GM04503 (cell line): ENCODE measurements around the gene SCFD2.
A peak's percentile ranks its signal among the peaks of the same experiment; 100 is the strongest.

Experiments
- DNase-seq: peaks from one replicate; pipeline ENCODE4 v3.0.0-alpha.2; 2012; ENCODE audit warnings: low read depth

Gene SCFD2

DNA sequence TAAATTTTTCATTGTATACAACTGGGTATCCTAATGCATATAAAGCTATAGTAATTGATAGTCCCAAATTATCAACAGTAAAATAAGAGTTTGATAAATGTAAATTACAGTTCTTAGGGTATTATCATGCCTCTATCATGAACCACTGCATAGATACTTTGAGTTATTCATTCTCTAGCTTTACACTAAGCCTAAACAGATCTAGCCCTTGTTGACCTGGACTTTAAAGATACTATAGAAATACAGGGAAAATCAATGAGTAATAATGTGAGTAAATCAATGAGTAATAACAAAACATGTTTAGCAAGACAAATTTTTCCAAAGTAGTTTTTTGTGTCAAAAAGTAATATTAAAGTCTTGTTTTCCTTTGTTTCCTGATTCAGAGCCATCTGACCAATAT is 228.4 kb downstream of the SCFD2 start:
- DNase-seq, result no peak

DNA sequence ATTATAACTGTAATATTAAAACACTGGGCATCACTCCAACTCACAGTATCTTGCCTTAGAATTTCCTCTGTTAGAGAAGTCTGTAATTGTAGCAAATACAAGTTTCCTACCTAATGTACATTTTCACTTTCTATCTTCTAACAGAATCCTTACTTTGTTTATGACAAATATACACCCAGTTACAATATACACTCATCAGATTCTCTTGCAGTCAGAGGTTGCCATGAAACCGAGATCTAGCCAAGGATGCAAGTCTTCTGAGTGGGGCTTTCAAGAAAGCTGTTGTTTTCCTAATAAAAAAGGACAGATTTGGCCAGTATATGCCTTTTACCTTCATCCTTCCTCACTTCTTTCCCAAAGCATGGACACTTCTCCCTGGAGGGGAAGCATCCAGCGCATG is 228.9 kb downstream of the SCFD2 start:
- DNase-seq, result no peak

DNA sequence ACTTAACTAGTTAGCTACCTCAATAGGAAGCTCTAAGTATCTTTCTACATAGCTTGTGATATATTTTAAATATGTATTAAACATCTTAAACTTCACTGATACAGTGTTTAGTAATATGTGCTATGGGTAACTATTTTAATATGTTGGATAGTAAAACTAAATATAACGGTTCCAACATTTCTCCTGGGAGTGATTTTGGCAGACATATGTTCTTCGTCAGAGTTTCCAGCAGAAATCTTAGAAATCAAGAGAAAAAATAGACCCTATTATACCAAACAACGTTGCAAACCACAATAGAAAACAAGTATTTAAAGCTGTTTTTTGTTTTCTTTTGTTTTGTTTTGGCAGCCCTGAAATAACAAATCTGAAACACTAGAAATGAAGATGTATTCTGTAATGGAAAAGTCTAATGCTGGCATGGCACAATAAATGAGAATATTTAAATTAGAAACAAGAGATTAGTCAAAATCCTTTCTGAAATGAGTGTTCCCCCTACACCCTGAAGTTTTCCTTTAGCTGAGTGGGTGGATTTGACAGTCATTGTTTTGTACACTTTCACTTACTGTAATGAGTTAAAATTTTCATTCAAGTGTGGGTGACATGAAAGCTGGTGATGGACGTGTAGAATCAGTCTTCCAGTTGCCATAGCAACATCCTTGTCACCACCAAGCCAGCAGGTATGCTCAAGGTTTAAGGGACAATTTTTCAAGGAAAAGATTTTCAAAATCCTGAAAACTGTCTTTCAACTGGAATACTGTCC is 233.5 kb downstream of the SCFD2 start:
- no peak for DNase-seq

DNA sequence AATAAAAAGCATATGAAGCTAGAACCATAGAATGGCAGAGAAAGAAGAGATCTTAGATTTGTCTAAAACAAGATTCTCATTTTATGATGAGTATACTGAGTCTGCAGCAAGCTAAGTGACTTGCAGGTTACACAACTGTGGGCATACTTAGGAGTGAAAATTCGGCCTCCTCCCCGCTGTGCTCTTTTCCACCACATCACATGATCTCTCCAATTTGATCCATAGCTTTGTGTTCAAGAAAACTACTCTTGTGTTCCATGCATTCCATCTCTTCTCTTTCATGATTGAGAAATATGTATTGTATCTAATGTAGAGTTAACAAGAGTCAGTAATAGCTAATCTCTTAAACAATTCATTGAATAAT is 234.3 kb downstream of the SCFD2 start:
- no peak for DNase-seq

DNA sequence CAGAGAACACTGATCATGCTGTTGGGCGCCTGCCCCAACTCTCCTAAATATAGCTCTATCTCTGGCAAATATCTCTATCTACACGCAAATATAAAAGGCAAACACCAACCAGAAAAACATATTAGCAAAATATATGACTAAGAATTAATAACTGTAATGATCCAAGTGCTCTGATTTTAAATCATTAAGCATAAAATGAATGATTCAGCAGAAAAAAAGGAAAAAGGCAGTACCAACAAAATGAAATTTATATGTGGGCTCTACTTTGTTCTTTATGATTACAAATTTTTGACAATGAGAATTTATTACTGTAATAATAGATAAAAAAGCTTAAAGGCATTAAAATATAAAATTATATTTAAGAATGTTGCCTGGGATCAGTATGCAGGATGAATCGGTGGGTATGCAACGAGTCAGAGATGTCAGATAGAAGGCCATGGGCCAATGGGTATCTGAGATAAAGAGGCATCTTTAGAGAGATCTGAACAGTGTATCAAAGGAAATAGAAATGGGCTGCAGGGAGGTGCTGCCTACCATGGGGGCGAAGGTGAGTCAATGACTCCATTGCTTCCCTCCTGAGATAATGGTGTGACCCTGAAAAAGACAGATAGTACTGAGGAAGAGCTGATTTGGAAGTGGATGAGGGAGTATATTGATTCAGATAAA is 234.8 kb downstream of the SCFD2 start:
- DNase-seq, result no peak

DNA sequence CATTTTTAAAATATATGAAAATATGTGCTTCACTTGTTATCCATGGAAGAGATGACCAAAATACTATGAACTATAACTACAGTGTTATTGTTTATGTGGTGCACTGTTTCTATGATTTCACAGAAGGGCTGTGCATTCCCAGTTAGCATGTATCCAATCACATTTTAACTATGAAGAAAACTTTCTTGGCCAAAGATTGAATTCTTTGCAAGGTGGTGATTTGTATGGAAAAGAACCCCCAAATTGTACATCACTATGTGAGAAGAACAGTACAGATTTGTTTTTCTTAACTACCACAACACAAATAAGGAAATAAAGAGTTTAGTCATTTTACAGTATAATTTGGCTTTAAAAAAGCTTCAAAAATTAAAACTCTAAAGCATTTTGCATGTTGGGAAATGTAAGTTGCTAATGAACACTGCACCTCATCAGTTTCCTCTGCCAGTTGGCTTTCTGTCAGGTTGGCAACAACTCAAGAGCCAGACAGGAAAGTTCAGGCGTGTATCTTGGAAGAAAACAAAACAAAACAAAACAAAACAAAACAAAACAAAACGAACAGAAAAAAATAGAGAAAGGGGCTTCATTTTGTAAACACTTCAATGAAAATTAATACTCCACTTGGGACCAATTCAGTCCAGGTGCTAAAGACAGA is 237.0 kb downstream of the SCFD2 start:
- no peak for DNase-seq

DNA sequence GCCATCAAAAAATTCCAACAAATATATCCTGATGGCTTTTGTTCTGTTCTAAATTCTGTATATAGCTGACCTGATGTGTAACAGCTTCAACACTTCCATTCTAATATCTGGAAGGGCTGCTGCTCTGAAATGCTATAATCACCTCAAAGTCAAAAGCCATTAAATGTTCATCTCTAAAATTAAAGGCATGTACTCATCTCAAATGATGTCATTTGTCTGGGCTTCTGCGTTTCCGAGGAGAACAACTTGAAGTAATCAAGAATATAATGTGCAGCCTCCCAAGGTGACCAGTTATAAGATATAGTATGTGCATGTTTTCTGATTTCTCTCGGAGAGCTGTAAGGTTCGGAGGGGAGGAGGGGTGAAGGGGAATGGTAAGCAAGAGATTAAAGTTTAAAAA is 237.6 kb downstream of the SCFD2 start:
- DNase-seq, result no peak

DNA sequence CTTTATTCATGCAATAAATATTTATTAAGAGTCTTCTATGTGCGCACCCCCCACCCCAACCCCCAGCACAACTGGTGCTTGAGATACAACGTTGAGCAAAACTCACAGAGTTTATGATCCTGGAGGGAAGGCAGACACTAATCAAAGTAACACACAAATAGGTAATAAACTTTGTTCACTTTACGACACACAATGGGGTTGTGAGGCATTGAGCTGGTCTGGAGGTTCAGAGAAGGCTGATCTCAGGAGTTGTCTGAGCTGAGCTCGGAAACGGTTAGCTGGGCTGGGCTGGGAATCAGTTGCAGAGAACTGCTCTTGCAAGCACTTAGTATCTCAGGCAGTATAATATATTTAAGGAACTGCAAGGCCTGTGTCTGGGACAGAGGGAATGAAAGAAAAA is 238.5 kb downstream of the SCFD2 start:
- no peak for DNase-seq

DNA sequence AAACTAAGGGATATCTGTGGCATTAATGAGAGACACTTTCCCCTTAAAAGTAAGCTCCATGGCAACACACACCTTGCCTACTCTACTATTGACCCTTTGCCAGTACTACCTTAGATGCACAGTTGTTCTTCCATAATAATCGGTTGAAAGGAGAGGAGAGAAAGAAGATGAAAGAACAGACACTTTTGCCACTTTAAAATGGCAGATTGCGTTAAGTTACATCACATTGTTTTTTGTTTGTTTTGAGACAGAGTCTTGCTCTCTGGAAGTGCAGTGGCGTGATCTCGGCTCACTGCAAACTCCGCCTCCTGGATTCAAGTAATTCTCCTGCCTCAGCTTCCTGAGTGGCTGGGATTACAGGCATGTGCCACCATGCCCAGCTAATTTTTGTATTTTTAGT is 239.8 kb downstream of the SCFD2 start:
- no peak for DNase-seq

DNA sequence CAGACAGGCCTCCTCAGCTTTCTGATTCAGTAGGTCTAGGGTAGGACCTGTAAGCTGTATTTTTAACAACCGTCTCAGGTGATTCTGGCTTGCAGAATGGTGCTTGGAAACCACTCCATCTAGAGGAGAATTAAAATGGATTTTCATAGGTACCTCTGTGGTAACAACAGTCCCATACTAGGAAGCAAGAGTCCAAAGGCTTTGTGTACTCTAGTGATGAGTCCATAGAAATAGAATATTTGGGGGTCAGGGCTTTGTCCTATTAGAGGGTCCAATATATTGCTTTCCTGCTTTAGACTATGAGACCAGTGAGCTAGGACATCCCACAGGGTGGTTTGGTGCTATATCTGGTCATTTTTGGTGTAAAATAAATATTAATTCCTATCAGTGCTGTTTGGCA is 242.0 kb downstream of the SCFD2 start:
- no peak for DNase-seq

DNA sequence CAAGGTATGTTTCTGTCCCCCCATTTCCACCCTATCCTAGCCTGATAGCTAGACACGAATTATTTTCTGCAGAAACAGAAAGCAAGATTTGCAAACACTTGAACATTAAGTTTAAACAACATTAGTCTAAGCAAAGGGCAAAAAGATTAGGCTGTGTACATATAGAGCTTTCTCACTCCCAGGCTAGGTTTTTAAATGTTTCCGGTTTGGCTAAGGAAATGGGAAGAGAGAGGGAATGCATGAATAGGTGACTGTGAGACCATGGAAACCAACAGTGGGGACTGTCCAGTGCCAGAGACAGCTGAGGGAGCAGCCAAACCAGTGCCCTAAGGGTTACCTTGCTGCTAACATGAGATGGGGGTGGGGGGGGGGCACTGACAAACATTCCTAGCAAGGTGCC is 242.7 kb downstream of the SCFD2 start:
- DNase-seq, result no peak

DNA sequence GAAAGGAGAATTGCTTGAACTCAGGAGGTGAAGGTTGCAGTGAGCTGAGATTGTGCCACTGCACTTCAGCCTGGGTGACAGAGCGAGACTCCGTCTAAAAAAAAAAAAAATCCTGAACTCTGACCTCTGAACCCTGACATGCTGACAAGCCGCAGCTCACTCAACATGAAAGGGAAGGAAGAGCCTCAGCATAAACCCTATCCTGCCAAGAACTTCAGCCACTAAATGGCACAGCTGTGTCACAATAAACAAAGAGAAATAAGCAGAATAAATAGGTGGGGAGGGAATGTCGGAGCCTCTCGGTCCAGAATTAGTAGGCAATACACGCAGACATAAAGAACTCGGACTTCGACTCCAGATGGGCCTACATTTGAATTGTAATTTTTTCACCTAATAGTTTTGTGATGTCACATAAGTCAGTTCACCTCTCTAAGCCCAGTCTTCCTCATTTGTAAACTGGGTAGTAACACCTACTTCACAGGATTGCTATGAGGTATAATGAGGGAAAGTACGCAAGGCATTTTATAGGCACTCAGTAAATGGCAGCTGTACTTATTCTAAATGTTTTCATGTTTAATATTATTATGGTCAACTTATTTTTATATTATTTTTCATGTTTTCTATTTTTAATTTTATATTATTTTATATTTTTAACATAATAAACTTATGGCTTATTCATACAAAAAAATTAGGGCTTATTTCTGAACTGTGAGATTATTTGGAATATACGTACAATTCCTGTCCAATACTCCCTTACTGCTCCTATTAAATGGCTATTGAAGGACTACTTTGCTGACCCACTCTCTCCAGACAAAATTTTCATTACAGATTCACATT is 243.4 kb downstream of the SCFD2 start:
- no peak for DNase-seq

DNA sequence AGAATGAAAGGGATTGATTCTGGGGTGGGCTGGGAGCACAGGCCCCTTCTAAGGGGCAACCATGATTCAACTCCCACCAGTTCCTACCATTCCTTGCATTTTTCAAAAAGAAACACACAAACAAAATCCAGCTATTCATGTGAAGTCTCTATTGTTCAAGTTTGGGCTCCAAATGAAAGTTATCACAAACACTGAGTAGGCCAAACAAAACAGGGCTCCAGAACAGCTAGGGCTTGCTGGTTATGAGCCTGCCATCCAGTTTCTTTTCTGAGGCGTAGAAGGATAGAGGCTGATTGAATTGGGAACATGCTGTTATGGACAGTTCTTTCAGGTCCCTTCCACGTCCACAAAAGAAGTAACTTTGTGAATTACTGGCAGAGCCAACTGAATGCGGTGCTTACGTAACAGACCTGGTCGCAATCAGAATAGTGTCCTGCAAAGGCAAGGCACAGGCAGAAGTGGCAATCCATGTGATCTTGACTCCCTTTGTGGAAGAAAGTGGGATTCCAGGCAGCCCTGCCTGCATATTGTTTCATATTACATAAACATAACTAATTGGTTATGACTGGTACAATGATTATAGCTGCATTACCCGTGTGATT is 244.5 kb downstream of the SCFD2 start:
- DNase-seq, result no peak

DNA sequence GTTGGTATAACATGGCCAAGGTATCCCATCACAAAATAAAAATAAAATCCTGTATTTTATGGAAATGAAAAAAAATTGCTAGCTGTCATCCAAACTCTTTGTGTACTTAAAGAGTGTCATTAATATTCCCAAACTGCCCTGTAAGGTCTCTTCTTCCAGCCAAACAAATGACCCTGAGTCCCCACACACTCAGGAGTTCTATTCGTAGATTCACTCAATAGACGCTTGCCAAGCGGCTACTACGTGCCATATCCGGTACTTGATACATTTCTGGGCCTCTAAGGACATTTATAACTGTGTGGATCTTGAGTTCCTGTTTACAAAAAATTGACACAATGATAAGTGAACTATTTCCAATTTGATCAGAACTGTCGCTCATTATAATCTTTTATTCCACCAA is 245.1 kb downstream of the SCFD2 start:
- no peak for DNase-seq

DNA sequence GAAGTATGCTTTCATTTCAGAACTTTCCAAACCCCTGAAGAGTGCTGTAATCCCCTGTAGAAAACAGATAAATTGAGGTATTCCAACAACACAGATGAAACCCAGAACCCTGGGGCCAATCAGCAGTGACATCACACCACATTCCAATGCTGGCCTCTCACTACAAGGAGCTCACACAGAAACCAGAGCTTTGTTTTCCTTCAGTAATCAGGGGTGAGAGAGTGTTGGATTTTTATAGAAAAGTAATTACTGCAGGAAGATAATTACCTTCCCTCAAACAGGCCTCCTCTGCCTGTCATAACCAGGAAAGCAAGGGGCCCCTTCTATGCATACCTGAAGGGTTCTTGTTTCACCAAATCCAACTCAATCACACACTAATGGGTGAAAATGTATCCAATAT is 246.2 kb downstream of the SCFD2 start:
- peak; percentile 58 for DNase-seq

DNA sequence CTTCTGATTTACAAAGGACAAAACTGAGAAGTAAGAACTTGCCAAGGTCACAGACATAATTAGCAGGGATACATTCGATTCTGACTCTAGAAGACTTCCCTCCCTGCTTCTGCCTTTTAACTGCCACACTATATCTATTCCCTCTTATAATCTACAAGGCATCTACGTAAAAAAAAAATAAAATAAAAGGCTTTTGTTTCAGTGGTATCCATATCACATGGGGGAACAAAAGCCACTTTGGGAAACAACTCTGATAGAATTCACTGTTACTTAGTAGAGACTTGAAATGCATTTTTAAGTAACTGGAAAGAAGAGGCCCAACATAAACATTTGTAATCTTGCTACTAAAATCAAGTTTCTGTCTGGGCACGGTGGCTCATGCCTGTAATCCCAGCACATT is 247.2 kb downstream of the SCFD2 start:
- DNase-seq, result no peak

DNA sequence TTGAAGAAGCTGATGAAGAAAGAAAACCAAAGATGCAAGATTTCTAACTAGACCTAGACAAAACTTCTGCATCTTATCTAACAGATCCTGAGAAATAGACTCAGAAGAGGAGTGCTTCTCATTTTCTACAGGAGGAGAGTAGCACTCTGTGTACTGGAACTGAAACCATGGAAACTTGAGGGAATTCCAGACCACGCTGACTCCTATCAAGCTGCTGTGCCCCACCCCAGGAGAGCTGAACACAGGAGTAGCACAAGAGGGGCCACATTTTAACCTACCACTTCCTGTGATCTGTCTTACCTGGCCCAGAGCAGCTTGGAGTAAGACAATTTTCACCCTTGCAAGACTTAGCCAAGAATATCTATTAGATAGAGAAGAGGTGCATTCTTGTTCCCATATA is 248.9 kb downstream of the SCFD2 start:
- peak; percentile 38 for DNase-seq

DNA sequence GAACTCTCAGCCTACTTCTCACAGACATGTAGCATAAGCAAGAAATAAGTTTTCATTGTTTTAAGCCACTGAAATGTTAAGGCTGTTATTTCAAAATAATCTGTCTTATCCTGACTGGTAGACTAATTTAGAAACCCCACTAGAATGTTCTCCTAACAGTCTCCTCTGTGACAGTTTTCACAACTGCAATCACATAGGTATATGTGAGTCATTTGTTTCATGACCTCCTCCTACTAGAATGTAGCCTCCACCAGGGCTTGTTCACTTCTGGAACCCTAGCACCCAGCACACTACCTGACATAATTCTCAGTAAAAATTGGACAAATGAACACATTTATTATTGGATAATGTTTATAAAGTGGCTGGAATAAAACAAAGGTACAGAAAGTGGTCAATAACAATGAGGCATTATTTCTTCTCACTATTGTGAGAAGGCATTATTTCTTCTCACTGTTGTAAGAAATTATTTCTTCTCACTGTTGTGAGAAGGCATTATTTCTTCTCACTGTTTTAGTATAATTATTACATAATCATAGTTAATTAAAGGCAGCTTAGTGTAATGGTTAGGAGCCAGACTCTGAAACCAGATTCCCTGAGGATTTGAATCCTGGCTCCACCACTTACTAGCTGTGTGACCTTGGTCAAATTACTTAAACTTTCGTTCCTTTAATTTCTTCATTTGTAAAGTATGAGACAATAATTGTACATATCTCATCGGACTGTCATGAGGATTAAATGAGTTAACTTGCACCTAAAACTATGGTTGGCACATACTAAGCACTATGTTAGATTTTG is 252.2 kb downstream of the SCFD2 start:
- DNase-seq, result no peak

DNA sequence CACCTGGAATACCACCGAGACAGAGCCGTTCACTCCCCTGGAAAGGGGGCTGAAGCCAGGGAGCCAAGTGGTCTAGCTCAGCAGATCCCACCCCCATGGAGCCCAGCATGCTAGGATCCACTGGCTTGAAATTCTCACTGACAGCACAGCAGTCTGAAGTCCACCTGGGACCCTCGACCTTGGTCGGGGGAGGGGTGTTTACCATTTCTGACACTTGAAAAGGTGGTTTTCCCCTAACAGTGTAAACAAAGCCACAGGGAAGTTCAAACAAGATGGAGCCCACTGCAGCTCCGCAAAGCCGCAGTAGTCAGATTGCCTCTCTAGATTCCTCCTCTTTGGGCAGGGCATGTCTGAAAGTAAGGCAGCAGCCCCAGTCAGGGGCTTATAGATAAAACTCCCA is 260.5 kb downstream of the SCFD2 start:
- no peak for DNase-seq

DNA sequence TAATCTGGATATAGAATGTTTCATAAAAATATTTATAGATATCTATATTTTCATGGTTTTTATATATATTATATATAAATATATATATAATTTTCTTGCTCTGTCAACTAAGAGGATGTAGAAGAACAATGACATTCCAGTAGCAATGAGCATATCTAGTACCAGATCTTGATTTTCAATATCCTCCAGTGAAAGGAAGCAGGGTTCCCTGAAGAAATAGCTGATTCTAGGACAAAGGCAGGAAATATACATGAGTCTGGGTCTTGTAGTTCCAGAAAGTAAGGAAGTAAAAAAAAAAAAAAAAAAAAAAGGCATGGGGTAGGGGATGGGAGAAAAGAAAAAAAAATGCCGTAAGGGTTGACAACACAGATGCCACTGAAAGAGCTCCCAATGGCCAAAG is 262.4 kb downstream of the SCFD2 start:
- no peak for DNase-seq

DNA sequence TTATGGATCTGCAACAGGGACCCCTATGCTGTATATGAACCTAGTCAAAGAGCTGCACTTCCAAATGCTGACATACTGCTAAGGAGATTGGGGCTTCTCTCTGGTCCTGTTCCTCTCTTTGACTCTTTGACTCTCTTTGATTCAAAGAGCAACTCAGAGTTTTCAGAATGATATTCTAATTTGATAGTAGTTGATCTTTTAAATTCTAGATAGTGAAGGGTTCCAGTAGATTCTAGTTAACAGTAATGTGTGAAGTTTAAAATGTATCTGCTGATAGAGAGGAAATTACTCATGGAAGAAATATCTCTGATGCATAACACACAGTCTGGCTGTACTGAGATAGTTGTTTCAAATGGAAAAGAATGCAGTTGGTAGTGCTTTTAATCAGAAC is 264.7 kb downstream of the SCFD2 start:
- peak; percentile 31 for DNase-seq
